ENCODE results near the gene NAALADL2.

Gene NAALADL2

DNA sequence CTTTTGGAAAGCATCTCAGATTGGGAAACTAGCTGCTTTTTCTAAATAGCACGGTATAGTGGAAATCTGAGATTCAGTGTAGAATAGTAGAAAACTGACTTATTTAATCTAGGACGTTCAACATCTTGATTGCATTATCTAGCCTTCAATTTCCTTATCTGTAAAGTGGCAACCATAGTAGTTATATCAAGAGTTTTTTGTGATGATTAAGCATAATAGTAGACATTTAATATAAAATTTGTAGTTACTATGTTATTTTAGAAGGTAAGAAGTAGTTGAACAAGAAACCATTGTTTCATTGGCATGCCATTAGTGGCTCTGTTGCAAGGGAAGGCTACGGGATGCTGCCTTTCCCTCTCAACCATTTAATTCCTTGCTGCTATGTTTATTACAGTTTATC, 367.3 kb downstream of the NAALADL2 start:
- Histone ChIP-seq H2BK5ac (ENCODE audit: low read depth, low read length, poor library complexity) (no peak overlapping the region), H3K79me1 (ENCODE audit: low read length) (no peaks in the 10 kb centered on the region)
- no peak for DNase-seq

DNA sequence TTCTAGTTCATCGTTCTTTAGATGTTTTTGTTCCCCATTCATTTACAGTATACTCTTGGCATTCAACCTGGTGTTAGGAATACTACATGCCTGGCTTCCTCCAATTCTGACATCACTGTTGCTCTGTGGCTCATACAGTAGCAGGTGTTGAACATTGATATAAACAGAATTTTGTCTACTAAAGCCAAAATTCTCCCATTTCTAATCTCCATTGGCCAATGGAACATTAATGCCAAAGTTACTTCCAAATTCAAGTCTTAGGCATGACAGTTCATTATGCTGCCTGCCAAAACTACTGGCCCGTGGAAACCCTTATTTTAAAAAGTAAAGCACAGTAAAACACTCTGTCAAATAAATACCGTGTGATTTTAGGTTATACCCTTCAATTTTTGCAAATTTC, 368.0 kb downstream of the NAALADL2 start:
- Histone ChIP-seq H3K23ac (ENCODE audit: low read length) (no peak overlapping the region), H4K8ac (ENCODE audit: low read depth, low read length) (no peak overlapping the region), H3K18ac (ENCODE audit: low read length) (no peak overlapping the region), H2AFZ (ENCODE audit: insufficient read depth, low read length, poor library complexity) (no peak overlapping the region), H4K12ac (ENCODE audit: low read depth, low read length) (no peak overlapping the region), H3K9ac (ENCODE audit: low read length) (no peak overlapping the region), H3K27me3 (ENCODE audit: insufficient read depth, low read length) (no peaks in the 10 kb centered on the region), H2AK5ac (ENCODE audit: low read length) (no peak overlapping the region), H3K4me1 (ENCODE audit: control insufficient read depth in 1 of 2, insufficient read depth in 2 of 2, low read length in 2 of 2) (no peaks in the 10 kb centered on the region), H2BK5ac (ENCODE audit: low read depth, low read length, poor library complexity) (no peak overlapping the region), H3K14ac (ENCODE audit: low read length) (no peak overlapping the region), H3K9me3 (ENCODE audit: insufficient read depth, low read depth, low read length) (no peaks in the 10 kb centered on the region), H3K4me3 (ENCODE audit: low read depth, low read length) (no peak overlapping the region), H3K27ac (ENCODE audit: low read depth, low read length) (no peak overlapping the region), H3K36me3 (ENCODE audit: control insufficient read depth in 1 of 2, insufficient read depth in 2 of 2, low read length in 2 of 2) (no peaks in the 10 kb centered on the region), H3K4me2 (ENCODE audit: low read length) (no peak overlapping the region), H4K91ac (ENCODE audit: low read depth, low read length) (no peak overlapping the region), H3K79me1 (ENCODE audit: low read length) (no peaks in the 10 kb centered on the region), H3K79me2 (ENCODE audit: control insufficient read depth, insufficient read depth, low read length, poor library complexity) (no peaks in the 10 kb centered on the region), H3K4ac (ENCODE audit: low read depth, low read length) (no peak overlapping the region), H2BK12ac (ENCODE audit: low read length) (no peak overlapping the region), H2BK120ac (ENCODE audit: insufficient read depth, low read length, poor library complexity) (no peak overlapping the region)
- WGBS (ENCODE audit: extremely low coverage, insufficient coverage, insufficient read length), result no CpG with 5 or more reads among the region's 3 CpGs
- no peak for DNase-seq

More for the DNA sequence above, 367.3 kb downstream of the NAALADL2 start:
- no peak overlapping the region for H3K18ac ChIP-seq (ENCODE audit: low read length)
- H4K91ac ChIP-seq (ENCODE audit: low read depth, low read length), result no peak overlapping the region
- H3K4me2 ChIP-seq (ENCODE audit: low read length), result no peak overlapping the region
- H3K4me1 ChIP-seq (ENCODE audit: control insufficient read depth in 1 of 2, insufficient read depth in 2 of 2, low read length in 2 of 2), result no peaks in the 10 kb centered on the region
- H3K27ac ChIP-seq (ENCODE audit: low read depth, low read length), result no peak overlapping the region
- H3K14ac ChIP-seq (ENCODE audit: low read length), result no peak overlapping the region
- H2BK120ac ChIP-seq (ENCODE audit: insufficient read depth, low read length, poor library complexity), result no peak overlapping the region
- no peaks in the 10 kb centered on the region for H3K9me3 ChIP-seq (ENCODE audit: insufficient read depth, low read depth, low read length)
- no peak overlapping the region for H2AK5ac ChIP-seq (ENCODE audit: low read length)
- WGBS (ENCODE audit: extremely low coverage, insufficient coverage, insufficient read length), result no CpG with 5 or more reads among the region's 3 CpGs
- no peak overlapping the region for H3K4ac ChIP-seq (ENCODE audit: low read depth, low read length)
- no peaks in the 10 kb centered on the region for H3K79me2 ChIP-seq (ENCODE audit: control insufficient read depth, insufficient read depth, low read length, poor library complexity)
- no peak overlapping the region for H4K12ac ChIP-seq (ENCODE audit: low read depth, low read length)
- H4K8ac ChIP-seq (ENCODE audit: low read depth, low read length), result no peak overlapping the region
- H2BK12ac ChIP-seq (ENCODE audit: low read length), result no peak overlapping the region
- H3K36me3 ChIP-seq (ENCODE audit: control insufficient read depth in 1 of 2, insufficient read depth in 2 of 2, low read length in 2 of 2), result no peaks in the 10 kb centered on the region
- H3K27me3 ChIP-seq (ENCODE audit: insufficient read depth, low read length), result no peaks in the 10 kb centered on the region
- H3K9ac ChIP-seq (ENCODE audit: low read length), result no peak overlapping the region
- H3K4me3 ChIP-seq (ENCODE audit: low read depth, low read length), result no peak overlapping the region
- no peak overlapping the region for H2AFZ ChIP-seq (ENCODE audit: insufficient read depth, low read length, poor library complexity)
- no peak overlapping the region for H3K23ac ChIP-seq (ENCODE audit: low read length)

GRCh38 chr3:175233957-175234940, 375.1 kb downstream of the NAALADL2 start:
- Histone ChIP-seq H3K9ac (ENCODE audit: low read length) (no peak overlapping the region), H3K23ac (ENCODE audit: low read length) (no peak overlapping the region), H3K9me3 (ENCODE audit: insufficient read depth, low read depth, low read length) (no peaks in the 10 kb centered on the region), H3K18ac (ENCODE audit: low read length) (no peak overlapping the region), H2BK120ac (ENCODE audit: insufficient read depth, low read length, poor library complexity) (no peak overlapping the region), H4K8ac (ENCODE audit: low read depth, low read length) (no peak overlapping the region), H3K4me1 (ENCODE audit: control insufficient read depth in 1 of 2, insufficient read depth in 2 of 2, low read length in 2 of 2) (no peaks in the 10 kb centered on the region), H3K4ac (ENCODE audit: low read depth, low read length) (no peak overlapping the region), H3K36me3 (ENCODE audit: control insufficient read depth in 1 of 2, insufficient read depth in 2 of 2, low read length in 2 of 2) (no peaks in the 10 kb centered on the region), H3K4me3 (ENCODE audit: low read depth, low read length) (no peak overlapping the region), H3K4me2 (ENCODE audit: low read length) (no peak overlapping the region), H3K14ac (ENCODE audit: low read length) (no peak overlapping the region), H3K27me3 (ENCODE audit: insufficient read depth, low read length) (no peaks in the 10 kb centered on the region), H2AFZ (ENCODE audit: insufficient read depth, low read length, poor library complexity) (no peak overlapping the region), H3K27ac (ENCODE audit: low read depth, low read length) (no peak overlapping the region), H4K91ac (ENCODE audit: low read depth, low read length) (no peak overlapping the region), H2BK5ac (ENCODE audit: low read depth, low read length, poor library complexity) (no peak overlapping the region), H2BK12ac (ENCODE audit: low read length) (no peak overlapping the region), H3K79me2 (ENCODE audit: control insufficient read depth, insufficient read depth, low read length, poor library complexity) (no peaks in the 10 kb centered on the region), H3K79me1 (ENCODE audit: low read length) (no peaks in the 10 kb centered on the region), H4K12ac (ENCODE audit: low read depth, low read length) (no peak overlapping the region), H2AK5ac (ENCODE audit: low read length) (no peak overlapping the region)
- no peak for DNase-seq
- no CpG with 5 or more reads among the region's 3 CpGs for WGBS (ENCODE audit: extremely low coverage, insufficient coverage, insufficient read length)

- H3K9me3 ChIP-seq (ENCODE audit: insufficient read depth, low read depth, low read length), result no peaks in the 10 kb centered on the region
- H4K12ac ChIP-seq (ENCODE audit: low read depth, low read length), result no peak overlapping the region
- no peaks in the 10 kb centered on the region for H3K36me3 ChIP-seq (ENCODE audit: control insufficient read depth in 1 of 2, insufficient read depth in 2 of 2, low read length in 2 of 2)
- H3K14ac ChIP-seq (ENCODE audit: low read length), result no peak overlapping the region
- H2BK12ac ChIP-seq (ENCODE audit: low read length), result no peak overlapping the region
- no peak overlapping the region for H3K23ac ChIP-seq (ENCODE audit: low read length)
- H3K4me1 ChIP-seq (ENCODE audit: control insufficient read depth in 1 of 2, insufficient read depth in 2 of 2, low read length in 2 of 2), result no peaks in the 10 kb centered on the region
- no peaks in the 10 kb centered on the region for H3K27me3 ChIP-seq (ENCODE audit: insufficient read depth, low read length)
- no peaks in the 10 kb centered on the region for H3K79me1 ChIP-seq (ENCODE audit: low read length)
- H2BK5ac ChIP-seq (ENCODE audit: low read depth, low read length, poor library complexity), result no peak overlapping the region
- no peak overlapping the region for H3K4me2 ChIP-seq (ENCODE audit: low read length)
- no peak for DNase-seq
- WGBS (ENCODE audit: extremely low coverage, insufficient coverage, insufficient read length), result no CpG with 5 or more reads among the region's 3 CpGs
- H3K4me3 ChIP-seq (ENCODE audit: low read depth, low read length), result no peak overlapping the region
- no peak overlapping the region for H2AK5ac ChIP-seq (ENCODE audit: low read length)
- no peaks in the 10 kb centered on the region for H3K79me2 ChIP-seq (ENCODE audit: control insufficient read depth, insufficient read depth, low read length, poor library complexity)
- no peak overlapping the region for H4K8ac ChIP-seq (ENCODE audit: low read depth, low read length)
- no peak overlapping the region for H2BK120ac ChIP-seq (ENCODE audit: insufficient read depth, low read length, poor library complexity)
- no peak overlapping the region for H3K27ac ChIP-seq (ENCODE audit: low read depth, low read length)
- H3K18ac ChIP-seq (ENCODE audit: low read length), result no peak overlapping the region
- no peak overlapping the region for H2AFZ ChIP-seq (ENCODE audit: insufficient read depth, low read length, poor library complexity)
- H3K9ac ChIP-seq (ENCODE audit: low read length), result no peak overlapping the region
- no peak overlapping the region for H3K4ac ChIP-seq (ENCODE audit: low read depth, low read length)
- H4K91ac ChIP-seq (ENCODE audit: low read depth, low read length), result no peak overlapping the region
Observed at GRCh38 chr3:175238801-175239200, 379.7 kb downstream of the NAALADL2 start.

Measured in trophoblast cell (in vitro differentiated cells and primary cell).